ENCODE results near the gene PEX14.

PEX14 gene

GRCh38 chr1:10659218-10659617 lies 184.5 kb downstream of the PEX14 start:
- no peak for DNase-seq (ENCODE audit: low read depth)
- TF ChIP-seq, protein P1, sequence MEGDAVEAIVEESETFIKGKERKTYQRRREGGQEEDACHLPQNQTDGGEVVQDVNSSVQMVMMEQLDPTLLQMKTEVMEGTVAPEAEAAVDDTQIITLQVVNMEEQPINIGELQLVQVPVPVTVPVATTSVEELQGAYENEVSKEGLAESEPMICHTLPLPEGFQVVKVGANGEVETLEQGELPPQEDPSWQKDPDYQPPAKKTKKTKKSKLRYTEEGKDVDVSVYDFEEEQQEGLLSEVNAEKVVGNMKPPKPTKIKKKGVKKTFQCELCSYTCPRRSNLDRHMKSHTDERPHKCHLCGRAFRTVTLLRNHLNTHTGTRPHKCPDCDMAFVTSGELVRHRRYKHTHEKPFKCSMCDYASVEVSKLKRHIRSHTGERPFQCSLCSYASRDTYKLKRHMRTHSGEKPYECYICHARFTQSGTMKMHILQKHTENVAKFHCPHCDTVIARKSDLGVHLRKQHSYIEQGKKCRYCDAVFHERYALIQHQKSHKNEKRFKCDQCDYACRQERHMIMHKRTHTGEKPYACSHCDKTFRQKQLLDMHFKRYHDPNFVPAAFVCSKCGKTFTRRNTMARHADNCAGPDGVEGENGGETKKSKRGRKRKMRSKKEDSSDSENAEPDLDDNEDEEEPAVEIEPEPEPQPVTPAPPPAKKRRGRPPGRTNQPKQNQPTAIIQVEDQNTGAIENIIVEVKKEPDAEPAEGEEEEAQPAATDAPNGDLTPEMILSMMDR (conservative IDR thresholded peaks at IDR 0.05; ENCODE audit: low read depth, low read length), result no peak

GRCh38 chr1:10659646-10660540 lies 185.1 kb downstream of the PEX14 start:
- no peak overlapping the region for H3K4me3 ChIP-seq (ENCODE audit: low read depth, low read length)
- DNase-seq (ENCODE audit: low read depth), result no peak
- TF ChIP-seq, protein P1 (conservative IDR thresholded peaks at IDR 0.05; ENCODE audit: low read depth, low read length), result no peak

More at GRCh38 chr1:10659218-10659617, 184.5 kb downstream of the PEX14 start:
- no peak overlapping the region for H3K4me3 ChIP-seq (ENCODE audit: low read depth, low read length)

DNA sequence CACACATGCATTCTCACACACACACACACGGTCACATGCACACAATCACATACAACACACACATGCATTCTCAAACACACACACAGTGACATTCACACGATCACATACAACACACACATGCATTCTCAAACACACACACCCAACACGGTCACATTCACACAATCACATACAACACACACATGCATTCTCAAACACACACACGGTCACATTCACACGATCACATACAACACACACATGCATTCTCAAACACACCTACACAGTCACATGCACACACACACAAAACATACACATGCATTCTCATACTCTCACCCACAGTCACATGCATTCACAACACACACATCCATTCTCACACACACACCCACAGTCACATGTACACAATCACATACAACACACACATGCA lies 186.7 kb downstream of the PEX14 start:
- TF ChIP-seq, protein P1 (conservative IDR thresholded peaks at IDR 0.05; ENCODE audit: low read depth, low read length), result no peak
- DNase-seq (ENCODE audit: low read depth), result no peak
- no peak overlapping the region for H3K4me3 ChIP-seq (ENCODE audit: low read depth, low read length)

- TF ChIP-seq, protein P1 (conservative IDR thresholded peaks at IDR 0.05; ENCODE audit: low read depth, low read length), result no peak
- H3K4me3 ChIP-seq (ENCODE audit: low read depth, low read length), result no peak overlapping the region
- DNase-seq (ENCODE audit: low read depth), result no peak
These were observed 187.4 kb downstream of the PEX14 start for GRCh38 chr1:10662090-10662688.

DNA sequence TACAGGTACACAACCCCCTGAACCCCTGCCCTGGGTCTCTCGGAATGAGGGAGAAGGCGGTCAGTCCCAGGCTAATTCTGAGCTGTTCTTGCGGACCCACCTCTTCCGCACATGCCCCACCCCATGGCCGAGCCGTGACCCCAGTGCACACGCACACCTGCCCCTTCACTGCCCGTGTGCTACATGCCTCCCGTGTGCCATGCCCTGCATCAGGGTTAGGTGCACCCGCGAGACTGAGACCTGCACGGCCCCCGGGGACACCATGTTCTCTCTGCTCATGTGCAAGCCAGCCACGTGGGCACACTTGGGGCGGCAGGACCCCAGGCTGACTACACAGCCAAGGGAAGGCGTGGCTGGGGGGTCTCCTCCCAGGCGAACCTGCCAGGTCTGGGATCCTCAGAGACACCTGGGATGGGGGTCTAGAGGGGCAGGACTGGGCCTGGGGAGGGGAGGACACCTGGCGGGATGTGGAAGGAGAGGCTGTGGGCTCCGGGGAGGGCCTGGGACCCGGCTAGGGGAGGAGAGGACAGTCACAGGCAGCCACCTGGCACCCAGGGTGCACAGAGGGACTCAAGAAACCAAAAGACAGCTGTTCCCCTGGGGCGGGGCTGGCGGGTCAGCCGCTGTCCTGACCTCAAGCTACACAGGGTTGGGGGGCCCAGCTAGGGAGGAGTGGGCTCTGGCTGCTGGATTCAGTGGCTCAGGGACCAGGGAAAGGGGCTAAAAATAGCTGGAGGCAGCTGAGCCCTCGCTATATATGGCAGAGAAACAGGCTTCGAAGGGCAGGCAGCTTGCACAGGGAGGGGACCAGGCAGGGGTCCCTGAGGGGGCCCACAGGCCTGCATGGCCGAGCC lies 188.3 kb downstream of the PEX14 start:
- no peak overlapping the region for H3K4me3 ChIP-seq (ENCODE audit: low read depth, low read length)
- TF ChIP-seq, protein P1 (conservative IDR thresholded peaks at IDR 0.05; ENCODE audit: low read depth, low read length), result no peak
- no peak for DNase-seq (ENCODE audit: low read depth)

GRCh38 chr1:10663678-10664035 lies 188.9 kb downstream of the PEX14 start:
- DNase-seq (ENCODE audit: low read depth), result peak; percentile 12
- TF ChIP-seq, protein P1 (conservative IDR thresholded peaks at IDR 0.05; ENCODE audit: low read depth, low read length), result no peak
- H3K4me3 ChIP-seq (ENCODE audit: low read depth, low read length), result no peak overlapping the region

All from choroid plexus epithelial cell (primary cell).